Fibroblast of pulmonary artery (primary cell): ENCODE data around the gene IL27RA.

ENCODE experiments used
- DNase-seq: peaks from one replicate; pipeline ENCODE4 v3.0.0-alpha.2; 2010; ENCODE audit warnings: low read depth
- H3K4me3 ChIP-seq: replicated peaks from 2 replicates; pipeline ENCODE4 v1.5.1; 2011; ENCODE audit warnings: low read depth, mild to moderate bottlenecking, control low read depth, low read length, moderate library complexity
- CTCF ChIP-seq: IDR thresholded peaks from 2 replicates; pipeline ENCODE4 v1.5.1; 2011; ENCODE audit warnings: mild to moderate bottlenecking, control low read depth, low read length, inconsistent platforms; ENCODE audit errors: missing control alignments

Gene IL27RA

DNA sequence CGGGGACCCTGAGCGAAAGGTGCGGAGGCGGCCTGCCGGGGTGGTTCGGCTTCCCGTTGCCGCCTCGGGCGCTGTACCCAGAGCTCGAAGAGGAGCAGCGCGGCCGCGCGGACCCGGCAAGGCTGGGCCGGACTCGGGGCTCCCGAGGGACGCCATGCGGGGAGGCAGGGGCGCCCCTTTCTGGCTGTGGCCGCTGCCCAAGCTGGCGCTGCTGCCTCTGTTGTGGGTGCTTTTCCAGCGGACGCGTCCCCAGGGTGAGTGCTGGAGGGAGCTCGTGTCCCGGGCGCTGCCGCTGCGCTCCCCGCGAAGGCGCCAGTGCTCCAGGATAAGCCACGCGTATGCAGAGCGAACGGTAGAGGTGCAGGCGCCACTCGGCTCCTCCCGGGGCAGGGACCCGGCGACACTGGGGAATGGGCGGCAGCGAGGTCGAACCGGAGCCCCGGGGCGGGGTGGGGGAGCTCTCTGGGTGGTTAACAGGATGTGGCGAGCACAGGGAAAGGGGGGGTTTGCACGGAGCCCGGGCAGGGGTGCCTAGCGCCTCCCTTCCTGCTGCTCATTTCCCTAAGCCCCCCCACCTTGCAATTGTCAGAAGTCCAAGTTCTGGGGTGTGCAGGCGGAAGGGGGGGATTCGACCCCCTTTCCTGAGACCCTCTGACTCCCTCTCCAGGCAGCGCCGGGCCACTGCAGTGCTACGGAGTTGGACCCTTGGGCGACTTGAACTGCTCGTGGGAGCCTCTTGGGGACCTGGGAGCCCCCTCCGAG, at the start of gene IL27RA:
Gene IL27RA (plus strand): TSS at position 44 of the 762 bp plus-strand sequence. CDS start 111 bp downstream, at position 155.
- TF ChIP-seq CTCF, result peak; percentile 72
- peak within 1 kb of the TSS; percentile 68 for H3K4me3 ChIP-seq
- peak; percentile 44 for DNase-seq

DNA sequence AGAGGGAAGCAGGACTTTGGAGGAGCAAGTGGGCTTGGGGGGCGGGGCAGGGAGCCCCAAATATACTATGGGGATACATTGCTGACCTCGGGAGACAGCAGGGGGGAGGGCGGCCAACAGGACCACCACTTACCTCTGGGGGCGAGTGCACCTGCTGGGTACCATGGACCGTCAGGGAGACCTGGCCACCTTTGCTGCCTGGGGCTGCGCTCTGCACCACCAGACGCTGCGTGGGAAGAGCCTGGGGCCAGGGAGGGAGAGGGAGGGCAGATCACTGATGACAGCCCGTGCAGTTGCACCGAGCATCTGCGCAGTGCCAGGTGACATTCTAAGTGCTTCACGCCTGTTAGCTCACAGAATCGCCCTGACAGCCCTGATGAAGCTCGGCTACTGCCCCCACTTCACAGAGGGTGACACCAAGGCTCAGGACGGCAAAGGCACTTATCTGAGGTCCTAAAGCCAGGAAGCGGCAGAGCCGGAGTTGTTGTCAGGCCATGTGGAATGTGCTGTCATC, 49.5 kb upstream of the IL27RA start:
- no peak for DNase-seq
- no peak for TF ChIP-seq CTCF
- H3K4me3 ChIP-seq, result no peak overlapping the region

GRCh38 chr19:13982773-13983172, 48.8 kb upstream of the IL27RA start:
- DNase-seq, result no peak
- no peak overlapping the region for H3K4me3 ChIP-seq
- no peak for TF ChIP-seq CTCF

DNA sequence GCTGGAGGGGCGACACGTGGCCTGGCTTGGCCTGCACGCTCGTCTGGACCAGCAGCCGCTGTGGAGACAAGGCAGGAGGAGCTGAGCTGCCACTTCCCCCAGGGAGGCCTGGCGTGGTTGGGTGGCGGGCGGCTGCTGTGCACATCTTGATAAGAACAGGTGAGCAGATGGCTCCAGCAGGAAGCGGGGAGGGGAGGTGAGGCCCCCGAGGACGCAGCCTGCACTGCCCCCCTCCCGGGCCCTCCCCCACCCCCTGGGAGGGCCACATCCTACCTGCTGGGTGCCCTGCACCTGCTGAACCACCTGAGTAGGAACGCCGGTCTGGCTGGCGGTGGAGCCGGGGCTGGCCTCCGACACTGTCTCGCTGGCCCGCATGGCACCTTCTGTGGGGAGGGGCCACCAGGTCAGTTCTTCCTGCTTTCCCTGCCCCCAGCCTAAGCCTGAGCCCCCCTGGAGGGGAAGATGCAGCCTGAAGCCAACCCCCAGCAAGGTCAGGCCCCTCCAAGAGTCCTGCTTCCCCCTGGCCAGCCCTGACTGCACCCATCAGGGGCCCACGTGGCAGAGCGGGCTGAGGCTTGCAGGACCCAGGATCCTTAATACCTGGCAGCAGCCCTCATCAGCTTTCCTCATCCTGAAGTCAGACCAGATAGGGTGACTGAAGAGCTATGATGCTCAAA, 48.2 kb upstream of the IL27RA start:
- no peak overlapping the region for H3K4me3 ChIP-seq
- no peak for TF ChIP-seq CTCF
- no peak for DNase-seq

DNA sequence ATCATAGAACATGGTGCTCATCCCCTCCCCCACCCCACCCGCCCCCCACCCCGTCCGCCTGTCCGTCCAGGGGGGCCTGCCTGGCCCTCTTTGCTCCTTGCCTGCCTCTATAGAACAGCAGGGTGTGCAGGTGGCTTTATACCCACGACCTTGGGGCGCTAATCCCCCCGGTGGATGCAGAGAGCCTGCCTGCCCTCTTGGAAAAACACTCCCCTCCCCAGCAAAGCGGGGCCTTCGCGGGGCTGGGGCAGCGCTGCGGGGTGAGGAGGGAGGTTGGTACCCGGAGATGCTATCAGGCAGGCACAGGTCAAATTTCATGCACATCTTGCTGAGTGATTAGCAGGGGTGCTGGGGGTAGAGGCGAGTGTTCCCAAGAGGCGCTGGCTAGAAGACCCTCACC, 47.4 kb upstream of the IL27RA start:
- no peak for DNase-seq
- no peak for TF ChIP-seq CTCF
- no peak overlapping the region for H3K4me3 ChIP-seq

DNA sequence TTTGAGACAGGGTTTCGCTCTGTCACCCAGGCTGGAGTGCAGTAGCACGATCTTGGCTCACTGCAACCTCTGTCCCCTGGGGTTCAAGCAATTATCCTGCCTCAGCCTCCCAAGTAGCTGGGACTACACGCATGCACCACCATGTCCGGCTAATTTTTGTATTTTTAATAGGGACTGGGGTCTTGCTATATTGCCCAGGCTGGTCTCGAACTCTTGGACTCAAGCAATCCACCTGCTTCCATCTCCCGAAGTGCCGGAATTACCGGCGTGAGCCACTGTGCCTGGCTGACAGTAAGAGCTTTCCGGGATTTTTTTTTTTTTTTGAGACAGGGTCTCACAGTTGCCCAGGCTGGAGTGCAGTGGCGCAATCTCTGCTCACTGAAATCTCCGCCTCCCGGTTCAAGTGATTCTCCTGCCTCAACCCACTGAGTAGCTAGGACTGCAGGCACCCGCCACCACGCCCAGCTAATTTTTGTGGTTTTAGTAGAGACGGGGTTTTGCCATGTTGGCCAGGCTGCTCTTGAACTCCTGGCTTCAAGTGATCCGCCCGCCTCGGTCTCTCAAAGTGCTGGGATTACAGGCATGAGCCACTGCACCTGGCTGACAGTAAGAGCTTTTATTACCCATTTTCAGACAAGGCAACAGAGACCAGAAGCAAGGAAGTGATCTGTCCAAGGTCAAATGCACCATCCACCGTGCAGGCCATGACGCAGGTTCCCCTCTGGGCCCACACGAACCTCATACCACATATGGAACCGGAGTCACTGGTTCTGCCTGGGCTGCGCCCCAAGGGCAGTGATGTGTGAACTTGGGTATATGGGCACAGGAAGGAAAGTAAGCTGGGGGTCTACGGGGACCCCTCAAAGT, 46.5 kb upstream of the IL27RA start:
- no peak for TF ChIP-seq CTCF
- DNase-seq, result no peak
- no peak overlapping the region for H3K4me3 ChIP-seq
